ENCODE results near the gene SLC4A1AP.

The SLC4A1AP gene

GRCh38 chr2:27653397-27653796 is 10.3 kb upstream of the SLC4A1AP start:
- Histone ChIP-seq H3K4me3 (no peak overlapping the region), H3K27ac (no peak overlapping the region)
- DNase-seq (ENCODE audit: low spot score): no peak
- TF ChIP-seq, protein P1, sequence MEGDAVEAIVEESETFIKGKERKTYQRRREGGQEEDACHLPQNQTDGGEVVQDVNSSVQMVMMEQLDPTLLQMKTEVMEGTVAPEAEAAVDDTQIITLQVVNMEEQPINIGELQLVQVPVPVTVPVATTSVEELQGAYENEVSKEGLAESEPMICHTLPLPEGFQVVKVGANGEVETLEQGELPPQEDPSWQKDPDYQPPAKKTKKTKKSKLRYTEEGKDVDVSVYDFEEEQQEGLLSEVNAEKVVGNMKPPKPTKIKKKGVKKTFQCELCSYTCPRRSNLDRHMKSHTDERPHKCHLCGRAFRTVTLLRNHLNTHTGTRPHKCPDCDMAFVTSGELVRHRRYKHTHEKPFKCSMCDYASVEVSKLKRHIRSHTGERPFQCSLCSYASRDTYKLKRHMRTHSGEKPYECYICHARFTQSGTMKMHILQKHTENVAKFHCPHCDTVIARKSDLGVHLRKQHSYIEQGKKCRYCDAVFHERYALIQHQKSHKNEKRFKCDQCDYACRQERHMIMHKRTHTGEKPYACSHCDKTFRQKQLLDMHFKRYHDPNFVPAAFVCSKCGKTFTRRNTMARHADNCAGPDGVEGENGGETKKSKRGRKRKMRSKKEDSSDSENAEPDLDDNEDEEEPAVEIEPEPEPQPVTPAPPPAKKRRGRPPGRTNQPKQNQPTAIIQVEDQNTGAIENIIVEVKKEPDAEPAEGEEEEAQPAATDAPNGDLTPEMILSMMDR (IDR thresholded peaks at IDR 0.05): no peak

GRCh38 chr2:27655155-27655951 is 8.3 kb upstream of the SLC4A1AP start:
- no peak for DNase-seq (ENCODE audit: low spot score)
- no peak overlapping the region for H3K27ac ChIP-seq
- no peak overlapping the region for H3K4me3 ChIP-seq
- TF ChIP-seq, protein P1 (IDR thresholded peaks at IDR 0.05): no peak

- Histone ChIP-seq H3K4me3 (no peak overlapping the region), H3K27ac (no peak overlapping the region)
- DNase-seq (ENCODE audit: low spot score): no peak
- TF ChIP-seq, protein P1 (IDR thresholded peaks at IDR 0.05): no peak
These were observed 2.3 kb upstream of the SLC4A1AP start for GRCh38 chr2:27661371-27661770.

GRCh38 chr2:27664154-27664574 is 475 bp downstream of the SLC4A1AP start:
- H3K4me3 ChIP-seq: peak overlapping the region; percentile 89
- no peak for DNase-seq (ENCODE audit: low spot score)
- TF ChIP-seq, protein P1 (IDR thresholded peaks at IDR 0.05): no peak
- H3K27ac ChIP-seq: peak overlapping the region; percentile 79 to 95

- no peak for DNase-seq (ENCODE audit: low spot score)
- TF ChIP-seq, protein P1 (IDR thresholded peaks at IDR 0.05): no peak
- no peak overlapping the region for H3K27ac ChIP-seq
These were observed 1.1 kb downstream of the SLC4A1AP start for GRCh38 chr2:27664622-27665363.

DNA sequence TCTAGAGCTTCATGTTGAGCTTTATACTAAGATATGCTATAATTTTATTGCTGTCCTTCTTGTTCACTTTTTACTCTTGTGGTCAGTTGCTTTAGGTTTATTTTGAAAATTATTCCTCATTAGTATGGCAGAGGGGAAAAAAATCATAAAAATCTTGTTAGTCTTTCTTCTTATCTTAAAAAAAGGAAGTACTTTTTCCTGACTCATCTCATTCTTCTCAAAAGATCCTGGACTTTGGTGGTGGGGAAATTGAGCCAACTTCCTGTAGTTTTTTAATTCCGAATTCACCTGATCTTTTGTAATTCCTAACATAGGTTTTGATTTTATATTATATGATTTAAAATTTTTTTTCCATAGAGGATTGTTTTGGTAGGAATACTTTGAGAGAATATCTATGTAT is 3.8 kb downstream of the SLC4A1AP start:
- TF ChIP-seq, protein P1 (IDR thresholded peaks at IDR 0.05): no peak
- H3K4me3 ChIP-seq: no peak overlapping the region
- DNase-seq (ENCODE audit: low spot score): no peak
- no peak overlapping the region for H3K27ac ChIP-seq

More at GRCh38 chr2:27664622-27665363, 1.1 kb downstream of the SLC4A1AP start:
- H3K4me3 ChIP-seq: peak overlapping the region; percentile 89
